Activated CD4-positive, alpha-beta memory T cell treated with anti-CD3 and anti-CD28 coated beads, Interleukin-2, amount 10 ng/mL, durations not matched to agents 7 days and 5 days (primary cell): ENCODE results near the gene FSTL5. TPM values are rescaled to one million over a fixed set of nuclear protein-coding genes. Genes with fewer than 3 reads are reported as not detected.
"Not testable (repeated sequence)": the region's sequence is repeated elsewhere in the genome, so short reads cannot be mapped to it uniquely, and the experiment has no call there.

Experiments used
- CTCF ChIA-PET: fragments of 350-600 bp; sonication (Branson Sonifier 250); formaldehyde crosslinking; loops from one replicate; lab custom pipeline; 2021; ENCODE audit warnings: antibody characterized with exemption, inconsistent platforms; lab: Charles Lee
- POLR2A ChIA-PET: fragments of 350-600 bp; sonication (Branson Sonifier 250); formaldehyde crosslinking; loops from one replicate; lab custom pipeline; 2021; ENCODE audit warnings: antibody characterized with exemption; lab: Charles Lee
- DNase-seq: peaks from one replicate; pipeline ENCODE4 v3.0.0-alpha.2; 2020
- H3K27ac Mint-ChIP-seq: one replicate; pipeline ENCODE4 v1.8.0; 2021; ENCODE audit warnings: mild to moderate bottlenecking, mixed read lengths
- H3K27me3 Mint-ChIP-seq: one replicate; pipeline ENCODE4 v1.8.0; 2021; ENCODE audit warnings: mixed read lengths
- H3K36me3 Mint-ChIP-seq: one replicate; pipeline ENCODE4 v1.8.0; 2021; ENCODE audit warnings: low read depth, mixed read lengths
- H3K4me1 Mint-ChIP-seq: one replicate; pipeline ENCODE4 v1.8.0; 2021; ENCODE audit warnings: mixed read lengths
- H3K4me3 Mint-ChIP-seq: one replicate; pipeline ENCODE4 v1.8.0; 2021; ENCODE audit warnings: mild to moderate bottlenecking, mixed read lengths
- H3K9me3 Mint-ChIP-seq: one replicate; pipeline ENCODE4 v1.8.0; 2021; ENCODE audit warnings: mixed read lengths
- total RNA-seq, 2 experiments: library from RNA; stranded (reverse); gene quantifications; one replicate each; pipeline ENCODE4 v1.2.3, GENCODE V29; 2021

FSTL5 gene
- total RNA-seq = not detected

DNA sequence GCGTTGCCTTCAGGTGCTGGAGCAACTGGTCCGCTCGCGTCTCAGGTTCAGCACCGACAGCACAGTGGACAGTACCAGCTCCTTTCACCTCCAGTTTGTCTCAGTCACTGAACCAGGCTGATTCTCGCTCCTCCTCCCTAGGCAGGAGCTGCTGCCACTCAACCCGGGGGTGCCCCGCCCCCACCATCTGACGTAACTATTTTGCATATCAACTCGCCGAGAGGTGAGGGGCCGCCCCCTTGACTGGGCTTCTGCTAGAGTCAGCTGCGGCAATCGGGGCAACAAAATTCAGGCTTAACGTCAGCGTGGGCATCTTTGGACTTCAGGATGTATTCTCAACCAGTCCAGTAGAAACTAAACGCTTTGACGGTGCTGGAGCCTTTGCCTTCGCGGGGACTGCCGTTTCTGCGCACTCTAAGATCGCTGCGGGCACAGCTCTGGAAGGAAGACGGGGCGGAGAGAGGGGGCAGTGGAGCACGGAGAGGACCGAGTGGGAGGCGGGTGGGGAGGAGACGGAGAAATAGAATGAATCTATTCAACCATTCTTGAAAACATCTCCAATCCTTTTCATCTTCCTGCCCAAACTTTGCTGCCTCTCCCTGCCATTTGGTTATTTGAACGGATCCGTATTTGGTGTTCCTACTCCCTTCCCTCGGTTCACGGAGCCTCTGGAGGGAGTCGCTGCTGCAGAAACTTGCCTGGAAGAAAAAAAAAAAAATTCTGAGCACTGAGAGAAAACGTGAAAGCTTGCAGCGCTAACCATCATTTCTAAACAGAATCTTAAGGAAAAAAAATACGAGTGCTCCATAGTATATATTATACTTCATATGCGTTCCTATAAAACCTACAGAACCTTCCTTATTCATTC lies at the start of gene FSTL5:
FSTL5 (minus strand) TSS at position 109 of the 868 bp plus-strand sequence. CDS start 52,604 bp downstream, outside the sequence.
- peaks cover 2% of the 10 kb centered on the region for H3K4me1 Mint-ChIP-seq
- H3K36me3 Mint-ChIP-seq = no peaks in the 10 kb centered on the region
- H3K27ac Mint-ChIP-seq = no peak within 1 kb of the TSS
- no peaks in the 10 kb centered on the region for H3K9me3 Mint-ChIP-seq
- DNase-seq = peak; percentile 19
- H3K27me3 Mint-ChIP-seq = peaks cover 2% of the 10 kb centered on the region
- no peak within 1 kb of the TSS for H3K4me3 Mint-ChIP-seq
- ChIA-PET POLR2A (no interaction called here), CTCF (interaction anchor here (0.8 kb wide), 1 partner anchor 9 kb away, joined by 3 read pairs; no protein-coding TSS in a partner anchor)

DNA sequence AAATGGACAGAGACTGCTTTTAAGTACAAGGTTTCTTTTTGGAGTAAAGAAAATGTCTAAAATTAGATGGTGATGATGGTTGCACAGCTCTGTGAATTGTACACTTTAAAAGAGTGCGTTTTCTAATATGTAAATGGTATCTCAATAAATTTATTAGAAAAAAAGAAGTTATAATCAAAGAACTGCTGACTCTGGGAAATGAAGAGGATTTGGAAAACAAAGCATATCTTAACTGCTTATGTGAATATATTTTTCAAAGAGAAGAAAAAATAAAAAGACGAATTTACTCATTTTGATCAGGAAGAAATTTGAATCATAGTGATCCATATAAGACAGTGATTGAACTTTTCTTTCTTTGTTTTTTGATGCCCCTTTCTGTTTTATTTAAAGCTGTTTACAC lies 45.9 kb upstream of the FSTL5 start:
- ChIA-PET POLR2A (no interaction called here), CTCF (no interaction called here)
- Mint-ChIP-seq H3K27ac (no peak overlapping the region), H3K36me3 (no peaks in the 10 kb centered on the region), H3K9me3 (peaks cover 7% of the 10 kb centered on the region), H3K27me3 (no peaks in the 10 kb centered on the region), H3K4me3 (no peak overlapping the region), H3K4me1 (no peaks in the 10 kb centered on the region)
- no peak for DNase-seq

DNA sequence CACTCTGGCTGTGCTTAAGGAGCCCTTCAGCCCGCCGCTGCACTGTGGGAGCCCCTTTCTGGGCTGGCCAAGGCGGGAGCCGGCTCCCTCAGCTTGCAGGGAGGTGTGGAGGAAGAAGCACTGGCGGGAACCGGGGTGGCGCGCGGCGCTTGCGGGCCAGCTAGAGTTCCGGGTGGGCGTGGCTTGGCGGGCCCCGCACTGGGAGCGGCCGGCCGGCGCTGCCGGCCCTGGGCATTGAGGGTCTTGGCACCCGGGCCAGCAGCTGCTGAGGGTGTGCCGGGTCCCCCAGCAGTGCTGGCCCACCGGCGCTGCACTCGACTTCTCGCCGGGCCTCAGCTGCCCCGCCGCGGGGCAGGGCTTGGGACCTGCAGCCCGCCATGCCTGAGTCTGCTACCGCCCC lies 39.7 kb upstream of the FSTL5 start:
- DNase-seq, H3K4me1 Mint-ChIP-seq, H3K27ac Mint-ChIP-seq, CTCF ChIA-PET, H3K27me3 Mint-ChIP-seq, H3K9me3 Mint-ChIP-seq, H3K36me3 Mint-ChIP-seq, H3K4me3 Mint-ChIP-seq, POLR2A ChIA-PET: not testable (repeated sequence)

DNA sequence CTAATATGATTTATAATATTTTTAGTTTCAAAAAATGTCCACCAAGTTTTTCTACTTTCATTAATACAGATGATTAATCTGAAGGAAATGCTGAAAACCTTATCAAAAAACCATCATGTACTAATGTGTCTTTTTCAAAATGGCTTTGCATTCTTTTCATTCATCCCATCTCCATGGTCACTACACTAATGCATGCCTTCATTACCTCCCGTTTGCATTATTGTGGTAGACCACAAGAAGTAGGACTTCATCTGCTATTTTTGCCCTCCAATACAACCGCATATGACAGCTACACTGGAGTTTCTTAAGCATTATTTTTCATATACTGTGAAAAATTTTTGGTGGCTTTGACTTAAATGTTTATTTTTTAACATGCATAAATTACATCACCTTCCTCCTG lies 37.9 kb upstream of the FSTL5 start:
- CTCF ChIA-PET = no interaction called here
- H3K27ac Mint-ChIP-seq = no peak overlapping the region
- peaks cover 10% of the 10 kb centered on the region for H3K9me3 Mint-ChIP-seq
- no peaks in the 10 kb centered on the region for H3K36me3 Mint-ChIP-seq
- H3K27me3 Mint-ChIP-seq = no peaks in the 10 kb centered on the region
- POLR2A ChIA-PET = no interaction called here
- H3K4me3 Mint-ChIP-seq = no peak overlapping the region
- H3K4me1 Mint-ChIP-seq = no peaks in the 10 kb centered on the region
- no peak for DNase-seq

DNA sequence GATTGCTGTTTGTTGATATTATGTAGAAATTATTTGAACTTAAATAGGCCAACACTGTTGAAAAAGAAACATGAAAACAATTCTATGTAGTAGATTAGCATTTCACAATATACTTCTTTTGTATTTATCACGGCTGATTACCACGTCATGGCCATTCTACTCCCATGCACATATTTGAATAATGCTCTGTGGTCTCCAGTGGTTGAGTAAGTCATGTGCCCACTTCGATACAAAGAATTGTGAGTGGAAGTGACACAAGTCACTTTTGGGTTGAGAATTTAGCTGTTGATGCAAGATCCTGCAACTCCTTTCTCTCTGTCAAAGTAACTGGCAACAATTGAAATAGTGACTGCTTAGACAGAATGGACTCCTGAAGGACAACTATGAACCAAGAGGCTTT lies 6.7 kb upstream of the FSTL5 start:
- CTCF ChIA-PET = no interaction called here
- Mint-ChIP-seq H3K27ac (no peak overlapping the region), H3K4me3 (no peak overlapping the region), H3K9me3 (no peaks in the 10 kb centered on the region), H3K36me3 (no peaks in the 10 kb centered on the region), H3K27me3 (no peaks in the 10 kb centered on the region), H3K4me1 (no peaks in the 10 kb centered on the region)
- no peak for DNase-seq
- POLR2A ChIA-PET = no interaction called here

DNA sequence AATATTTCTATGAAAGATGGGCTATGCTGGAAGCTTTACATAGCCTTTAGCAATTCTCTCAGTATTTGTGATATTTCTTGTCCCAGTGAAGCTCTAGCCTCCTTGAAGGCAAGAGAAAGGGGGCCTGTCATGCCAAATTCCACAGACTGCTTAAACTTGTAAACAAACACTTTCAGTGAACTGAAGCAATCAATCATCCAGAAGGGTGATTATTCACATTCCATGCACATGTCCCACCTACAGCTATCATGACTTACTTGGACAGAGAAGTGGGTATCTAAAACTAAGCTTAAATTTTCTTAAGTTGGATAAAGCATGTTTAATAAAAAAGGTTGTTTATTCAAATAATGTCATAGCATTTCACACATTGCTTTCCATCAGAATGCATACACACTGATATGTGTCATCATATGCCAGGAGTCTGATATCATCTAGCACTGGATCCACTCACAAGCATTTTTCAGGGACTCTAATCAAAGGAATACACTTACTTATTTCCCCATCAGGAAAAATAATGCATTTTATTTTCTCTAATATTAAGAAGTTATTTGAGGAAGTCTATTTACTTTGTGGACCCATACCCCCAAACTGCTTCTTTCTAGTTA lies 1.2 kb upstream of the FSTL5 start:
- Mint-ChIP-seq H3K4me3 (no peak overlapping the region), H3K27ac (no peak overlapping the region), H3K9me3 (no peaks in the 10 kb centered on the region), H3K4me1 (peaks cover 2% of the 10 kb centered on the region), H3K36me3 (no peaks in the 10 kb centered on the region), H3K27me3 (peaks cover 2% of the 10 kb centered on the region)
- DNase-seq = no peak
- POLR2A ChIA-PET = no interaction called here
- CTCF ChIA-PET = no interaction called here

DNA sequence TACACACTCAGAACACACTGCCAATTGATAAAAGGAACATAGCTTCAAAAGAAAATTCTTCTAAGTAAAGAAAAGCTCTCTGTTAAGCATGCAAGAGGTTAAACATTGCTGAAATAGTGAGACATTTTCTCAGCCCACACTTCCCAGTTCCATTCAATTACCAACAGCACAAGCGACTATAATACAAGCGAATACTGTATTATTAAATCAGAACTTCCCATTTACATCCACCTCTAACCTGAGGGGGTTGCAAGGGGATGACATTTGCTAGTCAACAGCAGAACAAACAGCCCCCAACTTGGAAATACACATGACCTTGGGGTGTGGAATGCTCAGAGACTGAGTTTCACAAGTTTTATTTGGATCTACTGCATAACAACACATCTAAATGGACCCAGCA lies 1.1 kb downstream of the FSTL5 start:
- Mint-ChIP-seq H3K27ac (no peak overlapping the region), H3K36me3 (no peaks in the 10 kb centered on the region), H3K4me1 (peaks cover 2% of the 10 kb centered on the region), H3K9me3 (no peaks in the 10 kb centered on the region), H3K4me3 (no peak overlapping the region), H3K27me3 (peaks cover 2% of the 10 kb centered on the region)
- no peak for DNase-seq
- POLR2A ChIA-PET = no interaction called here
- CTCF ChIA-PET = no interaction called here

DNA sequence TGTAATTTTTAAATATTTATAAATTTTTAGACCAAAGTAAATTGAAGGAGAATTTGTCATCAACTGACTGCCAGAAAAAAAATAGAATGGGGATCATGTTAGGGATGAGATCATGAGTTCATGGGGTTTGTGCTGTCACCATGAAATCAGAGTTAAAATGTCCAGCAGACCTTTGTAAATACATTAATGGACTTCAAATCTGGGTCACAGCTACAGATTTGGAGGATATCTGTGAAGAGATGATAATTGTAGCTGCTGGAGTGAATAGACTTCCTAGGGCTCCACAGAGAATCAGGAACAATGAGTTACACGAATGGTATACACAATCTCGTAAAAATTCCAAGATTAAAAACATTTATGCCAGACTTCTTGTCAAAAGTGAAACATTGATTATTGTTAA lies 6.6 kb downstream of the FSTL5 start:
- Mint-ChIP-seq H3K4me1 (no peaks in the 10 kb centered on the region), H3K9me3 (no peaks in the 10 kb centered on the region), H3K27ac (no peak overlapping the region), H3K4me3 (no peak overlapping the region), H3K36me3 (no peaks in the 10 kb centered on the region), H3K27me3 (no peaks in the 10 kb centered on the region)
- no peak for DNase-seq
- ChIA-PET CTCF (interaction anchor here (1.1 kb wide), 1 partner anchor 12 kb away, joined by 3 read pairs; no protein-coding TSS in a partner anchor), POLR2A (no interaction called here)

DNA sequence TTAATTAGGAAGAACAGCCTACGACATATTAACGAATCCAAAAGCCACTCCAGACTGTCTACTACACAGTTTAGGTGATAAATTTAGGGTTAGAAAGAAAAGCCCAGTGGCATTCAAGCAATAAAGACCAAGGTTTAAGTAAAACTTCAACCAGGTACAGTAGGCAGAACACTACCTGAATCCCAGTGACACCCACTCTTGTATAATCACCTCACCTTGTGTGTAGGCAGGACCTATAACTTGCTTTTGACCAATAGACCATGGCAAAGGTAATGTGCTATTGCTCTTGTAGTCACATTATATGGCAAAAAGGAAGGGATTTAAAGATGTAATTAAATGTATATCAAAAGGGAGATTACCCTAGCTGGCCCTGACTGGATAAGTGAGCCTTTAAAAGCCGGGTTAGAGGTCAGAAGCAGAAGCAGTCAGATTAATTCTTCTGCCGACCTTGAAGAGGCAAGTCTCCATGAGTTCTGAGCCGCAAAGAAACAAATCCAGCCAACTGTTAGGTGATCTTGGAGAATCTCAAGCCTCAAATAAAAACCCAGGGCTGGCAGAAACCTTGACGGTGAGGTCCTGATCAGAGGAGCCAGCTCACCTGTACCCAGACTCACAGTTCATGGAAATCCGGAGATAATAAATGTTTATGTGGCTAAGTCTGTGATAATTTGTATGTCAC lies 8.8 kb downstream of the FSTL5 start:
- Mint-ChIP-seq H3K9me3 (no peaks in the 10 kb centered on the region), H3K36me3 (no peaks in the 10 kb centered on the region), H3K27me3 (no peaks in the 10 kb centered on the region), H3K4me1 (no peaks in the 10 kb centered on the region), H3K4me3 (no peak overlapping the region), H3K27ac (no peak overlapping the region)
- no peak for DNase-seq
- ChIA-PET CTCF (no interaction called here), POLR2A (no interaction called here)

DNA sequence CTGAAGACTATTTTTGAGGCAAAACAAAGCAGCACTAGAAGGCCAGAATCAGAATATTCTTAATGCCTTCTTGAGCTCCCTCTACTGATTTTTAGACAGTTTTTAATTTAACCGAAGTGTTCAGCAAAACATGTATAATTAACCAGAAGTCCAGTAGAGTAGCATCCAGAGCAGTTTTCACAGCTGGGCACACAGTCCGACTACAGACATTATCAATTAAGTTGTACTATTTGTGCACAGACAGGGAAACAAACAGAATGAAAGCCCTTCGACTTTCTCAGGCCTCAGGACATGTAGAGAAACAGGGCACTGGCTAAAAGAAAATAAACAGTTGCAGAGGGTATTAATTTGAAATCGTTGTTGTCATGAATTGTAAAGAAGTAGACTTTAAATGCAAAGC lies 11.9 kb downstream of the FSTL5 start:
- no peak overlapping the region for H3K4me3 Mint-ChIP-seq
- POLR2A ChIA-PET = no interaction called here
- no peaks in the 10 kb centered on the region for H3K27me3 Mint-ChIP-seq
- no peaks in the 10 kb centered on the region for H3K4me1 Mint-ChIP-seq
- DNase-seq = no peak
- no peak overlapping the region for H3K27ac Mint-ChIP-seq
- CTCF ChIA-PET = no interaction called here
- no peaks in the 10 kb centered on the region for H3K9me3 Mint-ChIP-seq
- H3K36me3 Mint-ChIP-seq = no peaks in the 10 kb centered on the region

DNA sequence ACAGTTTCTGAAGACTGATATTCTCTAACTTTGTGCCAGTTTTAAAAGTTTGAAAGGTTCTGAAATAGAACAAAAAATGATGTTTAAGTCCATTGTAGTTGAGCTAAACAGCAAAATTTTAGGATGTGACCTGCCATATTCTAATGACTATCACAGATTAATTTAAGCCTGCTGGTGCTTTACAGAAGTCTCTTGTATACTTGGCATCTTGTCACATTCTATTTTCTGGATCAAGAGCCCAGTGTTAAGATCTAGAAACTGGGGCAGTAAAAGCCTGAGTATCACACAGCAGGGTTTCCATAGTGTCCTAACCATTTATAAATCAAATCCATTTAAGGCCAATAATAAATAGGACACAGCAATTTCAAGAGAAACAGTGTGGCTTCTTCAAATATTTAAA lies 12.4 kb downstream of the FSTL5 start:
- Mint-ChIP-seq H3K27ac (no peak overlapping the region), H3K4me3 (no peak overlapping the region), H3K27me3 (no peaks in the 10 kb centered on the region), H3K4me1 (no peaks in the 10 kb centered on the region), H3K9me3 (no peaks in the 10 kb centered on the region), H3K36me3 (no peaks in the 10 kb centered on the region)
- ChIA-PET CTCF (no interaction called here), POLR2A (no interaction called here)
- DNase-seq = no peak

DNA sequence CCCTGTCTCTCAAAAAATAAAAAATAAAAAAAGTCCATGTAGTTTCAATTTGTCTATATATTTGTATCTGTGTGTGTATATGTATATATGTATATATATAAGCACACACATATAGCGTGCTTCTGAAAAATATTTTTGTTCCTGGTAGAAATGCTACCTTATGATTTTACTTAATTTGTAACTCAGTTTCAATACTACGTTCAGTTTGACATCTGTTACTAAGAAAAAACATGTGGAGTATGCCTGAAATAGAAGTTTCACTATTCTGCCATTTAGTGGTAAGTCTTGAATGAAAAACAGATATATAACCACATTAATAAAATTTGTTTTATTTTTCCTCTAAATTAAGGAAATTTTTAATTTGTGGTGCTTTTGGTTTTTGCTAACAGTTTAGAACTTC lies 14.2 kb downstream of the FSTL5 start:
- no peak overlapping the region for H3K27ac Mint-ChIP-seq
- DNase-seq = no peak
- H3K9me3 Mint-ChIP-seq = no peaks in the 10 kb centered on the region
- no peaks in the 10 kb centered on the region for H3K27me3 Mint-ChIP-seq
- H3K36me3 Mint-ChIP-seq = no peaks in the 10 kb centered on the region
- ChIA-PET POLR2A (no interaction called here), CTCF (no interaction called here)
- no peak overlapping the region for H3K4me3 Mint-ChIP-seq
- no peaks in the 10 kb centered on the region for H3K4me1 Mint-ChIP-seq

DNA sequence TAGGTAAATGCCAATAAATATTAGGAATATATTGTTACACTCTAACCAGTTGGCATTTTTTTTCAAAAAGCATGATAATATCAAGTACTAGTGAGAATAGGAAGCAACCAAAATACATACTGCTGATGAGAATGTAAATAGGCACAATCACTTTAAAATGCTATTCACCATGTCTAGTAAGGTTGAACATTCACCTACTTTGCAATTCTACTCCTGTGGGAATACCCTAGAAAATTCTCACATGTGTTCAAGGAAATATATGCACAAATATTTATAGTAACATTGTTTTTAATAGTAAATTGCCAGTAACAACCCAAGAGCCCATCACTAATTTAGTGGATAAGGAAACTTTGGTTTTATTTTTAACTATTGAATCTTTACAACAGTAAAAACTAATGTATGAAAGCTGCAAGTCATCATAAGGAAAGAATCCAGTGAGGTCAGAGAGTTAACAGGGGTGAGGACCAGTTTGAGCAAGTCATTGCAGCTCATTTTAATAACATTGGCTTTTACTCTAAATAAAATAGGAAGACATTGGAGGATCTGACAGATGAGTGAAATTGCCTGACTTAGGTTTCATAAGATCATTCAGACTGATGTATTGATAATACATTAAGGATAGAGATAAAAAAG lies 23.6 kb downstream of the FSTL5 start:
- CTCF ChIA-PET = no interaction called here
- Mint-ChIP-seq H3K27me3 (no peaks in the 10 kb centered on the region), H3K27ac (no peak overlapping the region), H3K4me3 (no peak overlapping the region), H3K9me3 (peaks cover 4% of the 10 kb centered on the region), H3K4me1 (no peaks in the 10 kb centered on the region), H3K36me3 (no peaks in the 10 kb centered on the region)
- DNase-seq = no peak
- POLR2A ChIA-PET = no interaction called here
